Gastrocnemius medialis (tissue), 4 donors: ENCODE results near the gene HAUS6. TPM values are rescaled to one million over a fixed set of nuclear protein-coding genes. Genes with fewer than 3 reads are reported as not detected.

Experiments
- ATAC-seq, 2 donors: fragments of 150-250 bp; one replicate each; pipeline ENCODE4 v1.9.1; 2016
- DNase-seq, 2 donors: peaks; one replicate each; pipeline ENCODE4 v3.0.0-alpha.2; 2019
- H3K27ac ChIP-seq, 4 donors: fragments of 200-600 bp; sonication (generic); 1 replicate in 1 of 4; 2 replicates in 3 of 4; pipeline ENCODE4 v1.5.1; 2016 to 2018; ENCODE audit warnings: mild to moderate bottlenecking in 2 of 4, moderate library complexity in 1 of 4
- H3K27me3 ChIP-seq, 3 donors: fragments of 200-600 bp; sonication (generic) in 2 of 3; 1 replicate in 1 of 3; 2 replicates in 2 of 3; pipeline versions ENCODE4 v1.5.1 to v1.6.0; 2016 to 2019; ENCODE audit warnings: mild to moderate bottlenecking in 1 of 3, moderate library complexity in 1 of 3
- H3K36me3 ChIP-seq, 2 donors: fragments of 200-600 bp; sonication (generic) in 1 of 2; one replicate each; pipeline ENCODE4 v1.5.1; 2017 to 2018
- H3K4me1 ChIP-seq, 2 donors: fragments of 200-600 bp; sonication (generic) in 1 of 2; one replicate each; pipeline ENCODE4 v1.5.1; 2016 to 2017; ENCODE audit warnings: mild to moderate bottlenecking in 2 of 2
- H3K4me3 ChIP-seq, 4 donors: fragments of 200-600 bp; sonication (generic) in 3 of 4; 1 replicate in 1 of 4; 2 replicates in 3 of 4; pipeline ENCODE4 v1.5.1; 2016 to 2019; ENCODE audit warnings: mild to moderate bottlenecking in 2 of 4
- H3K9me3 ChIP-seq, 3 donors: fragments of 200-600 bp; sonication (generic) in 2 of 3; 1 replicate in 1 of 3; 2 replicates in 2 of 3; pipeline ENCODE4 v1.5.1; 2016 to 2019
- CTCF ChIP-seq, 5 experiments: fragments of 450-650 bp in 3 of 5; fragments of 200-600 bp in 2 of 5; sonication (generic) in 2 of 5; IDR thresholded peaks in 4 of 5; conservative IDR thresholded peaks in 1 of 5; 1 replicate in 4 of 5; 2 replicates in 1 of 5; pipeline ENCODE4 v1.5.1; 2016 to 2019; ENCODE audit warnings: antibody characterized with exemption in 5 of 5, mild to moderate bottlenecking in 3 of 5, moderate library complexity in 3 of 5
- POLR2A ChIP-seq, 2 donors: fragments of 450-650 bp; IDR thresholded peaks; one replicate each; pipeline ENCODE4 v1.6.1; 2017; ENCODE audit warnings: antibody characterized with exemption in 2 of 2, mild to moderate bottlenecking in 2 of 2, moderate library complexity in 2 of 2
- in situ Hi-C, 4 donors: fragments of 200-750 bp; cut with MboI; loops; one replicate each; pipeline versions ENCODE4 v1.15.0 to v1.8.0; 2017; ENCODE audit warnings: low sequenced_read_pairs in 4 of 4
- intact Hi-C: fragments of 100-400 bp; cut with DNase I; formaldehyde crosslinking; loops from one replicate; pipeline ENCODE4 v1.15.1; 2023; ENCODE audit warnings: low total_unique reads
- total RNA-seq, 4 donors: library from RNA; depleted of rRNA; stranded (reverse); fragments of >200 nt; gene quantifications; one replicate each; pipeline versions ENCODE4 v1.1.0 to v1.2.3, GENCODE V29; 2016

HAUS6 gene
- total RNA-seq, 4 donors from 2014 or later, result 3.7 to 6.3 (median 5.3) TPM

GRCh38 chr9:19137282-19137681, 34.6 kb upstream of the HAUS6 start:
- in situ Hi-C loops (no loop called here), intact Hi-C loops (no loop called here)
- no peak for TF ChIP-seq POLR2A (IDR thresholded peaks at IDR 0.05)
- no peak for ATAC-seq
- DNase-seq, result no peak
- no peaks in the 10 kb centered on the region for H3K36me3 ChIP-seq
- no peaks in the 10 kb centered on the region for H3K27me3 ChIP-seq
- no peaks in the 10 kb centered on the region for H3K4me1 ChIP-seq
- H3K9me3 ChIP-seq, result no peaks in the 10 kb centered on the region
- H3K27ac ChIP-seq, result no peak overlapping the region
- H3K4me3 ChIP-seq, result no peak overlapping the region

- Histone ChIP-seq H3K4me1 (no peaks in the 10 kb centered on the region), H3K9me3 (no peaks in the 10 kb centered on the region), H3K4me3 (no peak overlapping the region), H3K36me3 (no peaks in the 10 kb centered on the region), H3K27me3 (no peaks in the 10 kb centered on the region), H3K27ac (no peak overlapping the region)
- TF ChIP-seq CTCF (IDR thresholded peaks at IDR 0.05 in 4 of 5, conservative IDR thresholded peaks at IDR 0.05 in 1 of 5) (no peak), POLR2A (IDR thresholded peaks at IDR 0.05) (no peak)
- DNase-seq (no peak), ATAC-seq (no peak)
- intact Hi-C loops (no loop called here), in situ Hi-C loops (no loop called here)
Observed at GRCh38 chr9:19136129-19136528, 33.4 kb upstream of the HAUS6 start.

- ATAC-seq, result no peak
- in situ Hi-C loops, result no loop called here
- no peak overlapping the region for H3K27ac ChIP-seq
- no peak for DNase-seq
- intact Hi-C loops, result loop anchor here (2.0 kb wide), 1 partner anchor 21 kb away; no protein-coding TSS in a partner anchor
- no peak for TF ChIP-seq POLR2A (IDR thresholded peaks at IDR 0.05)
- no peak for TF ChIP-seq CTCF (IDR thresholded peaks at IDR 0.05 in 4 of 5, conservative IDR thresholded peaks at IDR 0.05 in 1 of 5)
- H3K27me3 ChIP-seq, result no peaks in the 10 kb centered on the region
- no peaks in the 10 kb centered on the region for H3K36me3 ChIP-seq
- H3K9me3 ChIP-seq, result no peaks in the 10 kb centered on the region
- H3K4me1 ChIP-seq, result peaks cover 0 to 8% of the 10 kb centered on the region in 2 donors
- no peak overlapping the region for H3K4me3 ChIP-seq
Observed at GRCh38 chr9:19133549-19134345, 31.0 kb upstream of the HAUS6 start.

GRCh38 chr9:19130436-19130835, 27.7 kb upstream of the HAUS6 start:
- Histone ChIP-seq H3K27me3 (no peaks in the 10 kb centered on the region), H3K4me1 (peaks cover 4 to 14% of the 10 kb centered on the region in 2 donors), H3K27ac (peak overlapping the region in 1 of 4 donors; percentile 98), H3K4me3 (no peak overlapping the region), H3K36me3 (peaks cover 1 to 5% of the 10 kb centered on the region in 2 donors), H3K9me3 (no peaks in the 10 kb centered on the region)
- TF ChIP-seq CTCF (IDR thresholded peaks at IDR 0.05 in 4 of 5, conservative IDR thresholded peaks at IDR 0.05 in 1 of 5) (no peak), POLR2A (IDR thresholded peaks at IDR 0.05) (no peak)
- in situ Hi-C loops (no loop called here), intact Hi-C loops (no loop called here)
- ATAC-seq, result no peak
- no peak for DNase-seq

GRCh38 chr9:19127871-19128500, 25.3 kb upstream of the HAUS6 start:
- in situ Hi-C loops (no loop called here), intact Hi-C loops (no loop called here)
- H3K27ac ChIP-seq, result peak overlapping the region; percentile 95 to 98 (median 96)
- H3K27me3 ChIP-seq, result no peaks in the 10 kb centered on the region
- H3K9me3 ChIP-seq, result no peaks in the 10 kb centered on the region
- H3K4me1 ChIP-seq, result peaks cover 26 to 32% of the 10 kb centered on the region in 2 donors
- no peak for TF ChIP-seq POLR2A (IDR thresholded peaks at IDR 0.05)
- ATAC-seq (peak; percentile 64 to 71), DNase-seq (no peak)
- peak overlapping the region; percentile 80 to 86 (median 82) for H3K4me3 ChIP-seq
- peaks cover 9 to 27% of the 10 kb centered on the region in 2 donors for H3K36me3 ChIP-seq
